ENCODE data around the gene XPO4. TPM values are rescaled to one million over a fixed set of nuclear protein-coding genes. Genes with fewer than 3 reads are reported as not detected.

Gene XPO4
- total RNA-seq, 1 donor: 19.5 TPM

DNA sequence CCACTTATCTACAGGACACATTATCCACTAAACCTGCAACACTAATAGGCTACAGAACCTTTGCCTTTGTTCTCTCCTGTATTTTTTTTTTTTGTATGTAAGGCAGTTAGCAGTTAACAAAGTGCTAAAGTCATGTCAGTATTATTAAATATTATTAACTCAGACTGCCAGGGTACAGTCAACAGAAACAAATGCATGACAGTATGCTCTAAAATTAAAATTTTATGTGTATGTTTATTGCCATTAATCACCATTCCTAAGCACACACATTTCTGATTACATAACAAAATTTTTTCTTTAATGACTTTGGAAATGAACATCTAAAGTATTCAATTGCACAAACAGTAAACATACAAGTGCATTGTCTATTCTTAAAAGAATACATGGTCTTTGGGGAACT lies 41.7 kb downstream of the XPO4 start:
- no peaks in the 10 kb centered on the region for H3K9me3 ChIP-seq (ENCODE audit: low read depth, low read length)
- H3K27ac ChIP-seq (ENCODE audit: low read depth, low read length): no peak overlapping the region
- TF ChIP-seq, protein P1, sequence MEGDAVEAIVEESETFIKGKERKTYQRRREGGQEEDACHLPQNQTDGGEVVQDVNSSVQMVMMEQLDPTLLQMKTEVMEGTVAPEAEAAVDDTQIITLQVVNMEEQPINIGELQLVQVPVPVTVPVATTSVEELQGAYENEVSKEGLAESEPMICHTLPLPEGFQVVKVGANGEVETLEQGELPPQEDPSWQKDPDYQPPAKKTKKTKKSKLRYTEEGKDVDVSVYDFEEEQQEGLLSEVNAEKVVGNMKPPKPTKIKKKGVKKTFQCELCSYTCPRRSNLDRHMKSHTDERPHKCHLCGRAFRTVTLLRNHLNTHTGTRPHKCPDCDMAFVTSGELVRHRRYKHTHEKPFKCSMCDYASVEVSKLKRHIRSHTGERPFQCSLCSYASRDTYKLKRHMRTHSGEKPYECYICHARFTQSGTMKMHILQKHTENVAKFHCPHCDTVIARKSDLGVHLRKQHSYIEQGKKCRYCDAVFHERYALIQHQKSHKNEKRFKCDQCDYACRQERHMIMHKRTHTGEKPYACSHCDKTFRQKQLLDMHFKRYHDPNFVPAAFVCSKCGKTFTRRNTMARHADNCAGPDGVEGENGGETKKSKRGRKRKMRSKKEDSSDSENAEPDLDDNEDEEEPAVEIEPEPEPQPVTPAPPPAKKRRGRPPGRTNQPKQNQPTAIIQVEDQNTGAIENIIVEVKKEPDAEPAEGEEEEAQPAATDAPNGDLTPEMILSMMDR (IDR thresholded peaks at IDR 0.05; ENCODE audit: extremely low read depth, low read depth, low read length): no peak
- no peaks in the 10 kb centered on the region for H3K27me3 ChIP-seq (ENCODE audit: insufficient read depth, low read length)
- no peaks in the 10 kb centered on the region for H3K36me3 ChIP-seq (ENCODE audit: insufficient read depth, low read length)
- peaks cover 11% of the 10 kb centered on the region for H3K79me2 ChIP-seq (ENCODE audit: insufficient read depth, low read length)
- H2AFZ ChIP-seq (ENCODE audit: low read length): no peak overlapping the region
- no peaks in the 10 kb centered on the region for H4K20me1 ChIP-seq (ENCODE audit: insufficient read depth, low read length)
- DNase-seq (ENCODE audit: insufficient read length, low spot score, missing footprints): no peak
- H3K4me3 ChIP-seq (ENCODE audit: insufficient read depth, low read length): no peak overlapping the region
- H3K4me2 ChIP-seq (ENCODE audit: insufficient read depth, low read length): no peak overlapping the region
- no peaks in the 10 kb centered on the region for H3K4me1 ChIP-seq (ENCODE audit: insufficient read depth, low read length)

DNA sequence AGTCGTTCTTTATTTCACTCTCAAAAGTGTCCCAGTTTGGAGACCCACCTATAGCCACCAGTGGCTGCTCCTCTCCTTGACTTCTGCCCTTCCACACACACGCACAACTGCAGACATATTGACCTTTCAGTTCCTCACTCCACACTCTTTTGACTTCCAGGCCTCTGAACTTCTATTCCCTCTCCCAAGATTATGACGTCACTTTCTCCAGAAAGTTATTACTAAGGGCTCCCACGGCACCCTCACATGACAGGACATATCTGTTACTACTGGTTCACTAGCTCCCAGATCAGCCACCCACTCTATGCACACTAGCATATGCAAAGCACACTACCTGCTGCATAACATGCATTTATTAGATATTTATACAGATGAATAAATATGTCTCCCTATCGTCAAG lies 45.9 kb downstream of the XPO4 start:
- Histone ChIP-seq H2AFZ (ENCODE audit: low read length) (no peak overlapping the region), H3K36me3 (ENCODE audit: insufficient read depth, low read length) (no peaks in the 10 kb centered on the region), H3K9me3 (ENCODE audit: low read depth, low read length) (no peaks in the 10 kb centered on the region), H3K79me2 (ENCODE audit: insufficient read depth, low read length) (no peaks in the 10 kb centered on the region), H3K4me3 (ENCODE audit: insufficient read depth, low read length) (no peak overlapping the region), H3K4me1 (ENCODE audit: insufficient read depth, low read length) (no peaks in the 10 kb centered on the region), H3K4me2 (ENCODE audit: insufficient read depth, low read length) (no peak overlapping the region), H3K27me3 (ENCODE audit: insufficient read depth, low read length) (no peaks in the 10 kb centered on the region), H3K27ac (ENCODE audit: low read depth, low read length) (no peak overlapping the region), H4K20me1 (ENCODE audit: insufficient read depth, low read length) (no peaks in the 10 kb centered on the region)
- TF ChIP-seq, protein P1 (IDR thresholded peaks at IDR 0.05; ENCODE audit: extremely low read depth, low read depth, low read length): no peak
- DNase-seq (ENCODE audit: insufficient read length, low spot score, missing footprints): no peak

DNA sequence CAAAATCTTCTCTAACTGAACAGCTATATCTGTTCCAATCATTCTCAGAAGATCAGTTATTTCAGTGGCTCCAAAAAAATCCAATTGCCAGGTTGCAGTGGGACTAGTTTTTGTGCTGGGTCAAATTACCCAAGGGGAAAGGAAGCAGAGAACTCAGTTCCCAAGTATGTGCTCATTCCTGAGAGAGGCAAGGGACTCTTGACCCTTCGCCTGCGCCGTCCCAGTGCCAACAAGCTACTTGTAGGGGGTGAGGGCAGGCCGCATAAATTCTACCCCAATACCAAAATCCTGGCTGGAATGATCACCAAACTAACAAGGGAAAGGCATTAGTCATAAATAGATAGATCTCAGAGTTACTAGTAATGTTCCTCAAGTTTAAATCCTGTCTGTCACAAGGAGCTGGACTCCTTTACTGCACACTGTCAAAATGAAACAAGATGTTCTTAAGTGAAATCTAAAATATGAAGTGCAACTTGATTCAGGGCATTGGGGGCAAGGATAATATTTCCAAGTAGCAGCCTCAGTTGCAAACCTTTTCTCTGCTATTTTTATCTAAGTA lies 50.6 kb downstream of the XPO4 start:
- no peaks in the 10 kb centered on the region for H3K4me1 ChIP-seq (ENCODE audit: insufficient read depth, low read length)
- no peak overlapping the region for H3K4me2 ChIP-seq (ENCODE audit: insufficient read depth, low read length)
- DNase-seq (ENCODE audit: insufficient read length, low spot score, missing footprints): no peak
- H3K27me3 ChIP-seq (ENCODE audit: insufficient read depth, low read length): no peaks in the 10 kb centered on the region
- H3K79me2 ChIP-seq (ENCODE audit: insufficient read depth, low read length): no peaks in the 10 kb centered on the region
- H3K4me3 ChIP-seq (ENCODE audit: insufficient read depth, low read length): no peak overlapping the region
- no peak overlapping the region for H3K27ac ChIP-seq (ENCODE audit: low read depth, low read length)
- no peaks in the 10 kb centered on the region for H3K9me3 ChIP-seq (ENCODE audit: low read depth, low read length)
- no peaks in the 10 kb centered on the region for H3K36me3 ChIP-seq (ENCODE audit: insufficient read depth, low read length)
- H2AFZ ChIP-seq (ENCODE audit: low read length): no peak overlapping the region
- TF ChIP-seq, protein P1 (IDR thresholded peaks at IDR 0.05; ENCODE audit: extremely low read depth, low read depth, low read length): no peak
- no peaks in the 10 kb centered on the region for H4K20me1 ChIP-seq (ENCODE audit: insufficient read depth, low read length)

DNA sequence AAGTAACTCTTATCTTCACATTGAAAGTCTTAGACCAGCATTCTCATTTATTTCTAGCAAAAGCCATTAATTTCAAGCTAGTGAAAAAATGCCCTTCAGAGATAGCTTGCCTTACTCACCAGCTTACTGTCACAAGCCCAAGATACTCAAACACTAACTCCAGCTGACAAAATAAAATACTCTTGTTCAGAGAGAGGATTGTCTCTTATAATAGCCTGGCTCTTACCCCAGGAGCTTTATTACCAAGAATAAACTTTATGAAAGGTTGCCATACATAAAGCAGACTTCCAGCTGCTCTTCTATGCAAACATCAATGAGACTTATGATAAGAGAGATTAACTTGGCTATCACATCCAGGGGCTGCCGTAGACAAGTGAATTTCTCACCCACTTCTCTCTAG lies 53.6 kb downstream of the XPO4 start:
- no peaks in the 10 kb centered on the region for H3K4me1 ChIP-seq (ENCODE audit: insufficient read depth, low read length)
- no peak overlapping the region for H3K27ac ChIP-seq (ENCODE audit: low read depth, low read length)
- H3K4me2 ChIP-seq (ENCODE audit: insufficient read depth, low read length): no peak overlapping the region
- no peaks in the 10 kb centered on the region for H3K9me3 ChIP-seq (ENCODE audit: low read depth, low read length)
- DNase-seq (ENCODE audit: insufficient read length, low spot score, missing footprints): no peak
- no peaks in the 10 kb centered on the region for H3K27me3 ChIP-seq (ENCODE audit: insufficient read depth, low read length)
- H3K79me2 ChIP-seq (ENCODE audit: insufficient read depth, low read length): no peaks in the 10 kb centered on the region
- H2AFZ ChIP-seq (ENCODE audit: low read length): no peak overlapping the region
- H3K36me3 ChIP-seq (ENCODE audit: insufficient read depth, low read length): no peaks in the 10 kb centered on the region
- no peak overlapping the region for H3K4me3 ChIP-seq (ENCODE audit: insufficient read depth, low read length)
- H4K20me1 ChIP-seq (ENCODE audit: insufficient read depth, low read length): no peaks in the 10 kb centered on the region
- TF ChIP-seq, protein P1 (IDR thresholded peaks at IDR 0.05; ENCODE audit: extremely low read depth, low read depth, low read length): no peak
